DMS53 treated with DMSO at 0.1 percent for 48 hours (cell line): ENCODE results near the gene INSIG2.

ENCODE experiments used
- DNase-seq: peaks from one replicate; lab custom pipeline; 2025; ENCODE audit not compliant: unreplicated experiment; lab: John Stamatoyannopoulos, UW

Gene INSIG2

GRCh38 chr2:118088051-118089024 lies at the start of gene INSIG2:
TSS of gene INSIG2 (plus strand) at chr2:118088471. CDS start at chr2:118096557, 8,086 bp downstream.
- peak; percentile 98 for DNase-seq

GRCh38 chr2:118040891-118041290 lies 47.4 kb upstream of the INSIG2 start:
- DNase-seq, result no peak

- no peak for DNase-seq
These were observed 44.1 kb upstream of the INSIG2 start for GRCh38 chr2:118044103-118044716.

GRCh38 chr2:118044854-118045253 lies 43.4 kb upstream of the INSIG2 start:
- no peak for DNase-seq

GRCh38 chr2:118045286-118045685 lies 43.0 kb upstream of the INSIG2 start:
- no peak for DNase-seq

GRCh38 chr2:118046634-118047210 lies 41.5 kb upstream of the INSIG2 start:
- DNase-seq, result peak; percentile 64

- DNase-seq, result peak; percentile 64
These were observed 40.9 kb upstream of the INSIG2 start for GRCh38 chr2:118047380-118047826.

GRCh38 chr2:118048401-118048800 lies 39.9 kb upstream of the INSIG2 start:
- no peak for DNase-seq

- DNase-seq, result no peak
These were observed 39.0 kb upstream of the INSIG2 start for GRCh38 chr2:118049140-118049815.

GRCh38 chr2:118049816-118050140 lies 38.5 kb upstream of the INSIG2 start:
- DNase-seq, result no peak

GRCh38 chr2:118050386-118050785 lies 37.9 kb upstream of the INSIG2 start:
- no peak for DNase-seq

GRCh38 chr2:118050974-118051373 lies 37.3 kb upstream of the INSIG2 start:
- no peak for DNase-seq

GRCh38 chr2:118051826-118052358 lies 36.4 kb upstream of the INSIG2 start:
- DNase-seq, result no peak

- no peak for DNase-seq
These were observed 35.8 kb upstream of the INSIG2 start for GRCh38 chr2:118052474-118052873.

GRCh38 chr2:118053681-118054080 lies 34.6 kb upstream of the INSIG2 start:
- no peak for DNase-seq

- DNase-seq, result no peak
These were observed 33.9 kb upstream of the INSIG2 start for GRCh38 chr2:118054213-118055008.

GRCh38 chr2:118055512-118056164 lies 32.6 kb upstream of the INSIG2 start:
- DNase-seq, result no peak

GRCh38 chr2:118056165-118056534 lies 32.1 kb upstream of the INSIG2 start:
- DNase-seq, result no peak

GRCh38 chr2:118056801-118057200 lies 31.5 kb upstream of the INSIG2 start:
- DNase-seq, result no peak

GRCh38 chr2:118058951-118059350 lies 29.3 kb upstream of the INSIG2 start:
- no peak for DNase-seq
